Stimulated activated CD4-positive, alpha-beta T cell treated with anti-CD3 and anti-CD28 coated beads, Interleukin-4, amount 100 ng/mL, for 1 hour (primary cell): ENCODE measurements around the gene BEGAIN.

Source experiments
- DNase-seq: peaks from one replicate; pipeline ENCODE4 v3.0.0-alpha.2; 2020

BEGAIN gene

DNA sequence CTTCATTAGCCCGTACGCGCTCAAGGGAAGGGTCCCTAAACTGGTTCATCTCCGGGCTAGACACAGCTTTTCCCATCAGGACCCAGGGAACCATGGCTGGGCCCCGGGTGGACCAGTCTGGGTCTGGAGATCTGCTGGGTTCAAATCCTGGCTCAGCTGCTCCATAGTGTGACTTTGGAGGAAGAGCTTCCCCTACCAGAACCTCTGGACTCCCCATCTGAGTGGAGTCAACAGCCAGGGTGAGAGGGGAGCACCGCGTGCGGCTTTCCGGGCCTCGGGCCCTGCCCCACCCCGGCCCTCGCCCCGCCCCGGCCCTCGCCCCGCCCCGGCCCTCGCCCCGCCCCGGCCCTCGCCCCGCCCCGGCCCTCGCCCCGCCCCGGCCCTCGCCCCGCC, 41.2 kb downstream of the BEGAIN start:
- DNase-seq = no peak

DNA sequence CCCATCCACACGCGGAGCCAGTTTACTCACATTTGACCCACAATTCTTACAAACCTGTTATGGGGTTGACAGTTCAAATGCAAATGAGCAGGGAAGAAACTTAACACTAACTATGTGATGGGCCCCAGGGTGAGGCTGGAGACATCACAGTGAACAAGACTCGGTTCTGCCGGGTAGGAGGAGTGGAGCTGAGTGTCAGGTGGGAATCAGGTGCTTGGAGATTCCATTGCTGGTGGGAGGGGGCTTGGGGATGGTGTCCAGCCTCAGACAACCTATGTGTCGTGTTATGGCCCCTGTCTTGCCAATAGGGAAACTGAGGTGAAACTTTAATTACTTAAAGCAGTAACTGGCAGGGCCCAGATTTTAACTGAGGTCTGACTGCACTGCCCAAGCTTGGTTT, 41.9 kb downstream of the BEGAIN start:
- DNase-seq = no peak

DNA sequence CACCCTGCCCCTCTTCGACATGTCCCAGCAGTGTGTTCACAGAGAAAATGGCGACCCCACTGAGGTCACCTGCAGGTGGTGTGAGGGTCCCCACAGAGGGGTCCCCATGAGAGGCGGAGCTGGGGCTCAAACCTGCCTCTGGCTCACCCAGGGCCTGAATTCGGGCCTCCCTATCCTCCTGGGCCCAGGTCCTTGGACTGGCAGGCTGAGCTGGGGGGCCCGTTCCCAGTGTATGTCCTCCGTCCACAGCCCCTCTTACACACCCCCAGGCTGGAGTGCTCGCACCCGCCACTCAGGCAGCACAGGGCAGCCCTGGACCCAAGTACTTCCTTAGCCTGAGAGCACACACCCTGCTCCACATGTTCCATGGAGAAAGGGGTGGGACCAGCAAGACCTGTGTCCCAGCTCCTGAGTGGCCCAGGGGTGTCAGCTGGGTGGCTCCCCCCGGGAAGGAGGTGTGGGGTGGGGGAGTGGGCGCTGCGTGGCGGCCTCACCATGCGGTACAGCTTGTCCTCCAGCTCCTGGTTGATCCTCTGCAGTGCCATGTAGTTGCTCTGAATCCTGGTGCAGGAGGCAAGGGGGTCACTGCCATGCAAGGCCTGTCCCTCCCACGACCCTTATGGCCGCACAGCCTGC, 42.6 kb downstream of the BEGAIN start:
- DNase-seq = no peak

DNA sequence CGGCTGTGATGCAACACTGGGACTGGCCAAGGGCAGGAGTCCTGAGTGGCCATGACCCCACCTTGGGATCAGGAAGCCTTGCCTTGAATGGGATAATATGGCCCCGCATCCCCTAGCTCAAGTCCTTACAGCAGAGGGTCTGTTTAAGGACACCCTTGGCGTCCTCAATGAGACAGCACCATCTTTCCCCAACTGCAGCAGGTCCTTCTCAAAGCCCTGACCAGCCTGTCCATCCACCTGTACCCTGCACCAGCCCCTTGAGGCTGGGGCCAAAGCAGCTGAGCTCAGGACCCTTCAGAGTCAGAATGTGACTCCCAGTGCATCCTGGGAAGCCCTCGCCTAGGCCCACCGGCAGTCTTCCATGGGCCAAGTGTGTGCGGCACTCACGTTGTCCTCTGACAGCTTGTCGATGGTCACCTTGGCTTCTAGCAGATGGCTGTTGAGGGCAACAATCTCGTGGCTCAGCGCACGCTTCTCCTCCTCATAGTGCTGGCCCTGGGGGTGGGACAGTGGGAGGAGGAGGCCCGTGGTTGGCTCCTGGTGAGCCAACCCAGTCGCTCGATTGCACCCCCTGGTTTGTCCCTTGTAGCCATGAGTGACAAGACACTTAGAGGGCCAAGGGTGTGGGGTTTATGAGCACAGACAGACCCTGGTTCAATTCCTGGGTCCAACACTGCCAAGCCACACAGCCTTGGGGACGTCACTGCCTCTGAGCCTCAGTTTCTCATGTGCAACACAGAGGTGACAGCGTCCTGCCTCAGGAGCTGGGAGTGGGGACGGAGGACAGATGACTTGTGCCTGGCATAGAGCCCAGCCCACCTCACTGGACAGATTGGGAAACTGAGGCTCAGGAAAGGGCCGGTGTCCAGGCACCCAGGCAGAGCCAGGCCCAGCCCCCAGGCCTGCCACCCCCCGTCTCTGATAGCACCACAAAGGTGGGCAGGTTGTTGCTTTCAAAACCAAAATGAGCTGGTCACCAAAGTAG, 43.5 kb downstream of the BEGAIN start:
- no peak for DNase-seq

DNA sequence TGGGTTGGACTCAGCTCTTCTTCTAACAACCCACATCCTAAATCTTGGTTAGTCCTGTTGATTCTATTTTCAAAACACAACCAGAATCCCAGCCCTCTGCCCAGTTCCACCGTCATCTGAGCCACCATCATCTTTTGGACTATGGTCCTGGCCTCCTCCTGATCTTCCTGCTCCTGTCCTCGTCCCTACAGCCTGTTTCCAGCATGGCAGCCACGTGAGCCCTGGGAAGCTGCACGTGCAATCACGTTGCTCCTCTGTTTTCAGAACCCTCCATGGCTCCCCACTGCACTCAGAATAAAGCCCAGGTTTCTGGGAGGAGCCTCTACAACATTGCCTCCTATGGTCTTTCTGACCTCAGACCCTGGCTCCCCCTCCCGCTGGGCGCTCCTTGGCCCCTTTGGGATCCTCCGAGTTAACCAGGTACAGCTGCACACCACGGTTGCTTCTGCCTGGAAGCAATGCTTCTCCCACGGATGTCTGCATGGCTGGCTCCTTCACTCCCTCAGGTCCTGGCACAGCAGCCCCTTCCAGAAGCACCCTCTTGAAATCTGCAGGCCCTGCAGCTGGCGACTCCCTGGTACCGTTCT, 44.5 kb downstream of the BEGAIN start:
- DNase-seq = no peak

DNA sequence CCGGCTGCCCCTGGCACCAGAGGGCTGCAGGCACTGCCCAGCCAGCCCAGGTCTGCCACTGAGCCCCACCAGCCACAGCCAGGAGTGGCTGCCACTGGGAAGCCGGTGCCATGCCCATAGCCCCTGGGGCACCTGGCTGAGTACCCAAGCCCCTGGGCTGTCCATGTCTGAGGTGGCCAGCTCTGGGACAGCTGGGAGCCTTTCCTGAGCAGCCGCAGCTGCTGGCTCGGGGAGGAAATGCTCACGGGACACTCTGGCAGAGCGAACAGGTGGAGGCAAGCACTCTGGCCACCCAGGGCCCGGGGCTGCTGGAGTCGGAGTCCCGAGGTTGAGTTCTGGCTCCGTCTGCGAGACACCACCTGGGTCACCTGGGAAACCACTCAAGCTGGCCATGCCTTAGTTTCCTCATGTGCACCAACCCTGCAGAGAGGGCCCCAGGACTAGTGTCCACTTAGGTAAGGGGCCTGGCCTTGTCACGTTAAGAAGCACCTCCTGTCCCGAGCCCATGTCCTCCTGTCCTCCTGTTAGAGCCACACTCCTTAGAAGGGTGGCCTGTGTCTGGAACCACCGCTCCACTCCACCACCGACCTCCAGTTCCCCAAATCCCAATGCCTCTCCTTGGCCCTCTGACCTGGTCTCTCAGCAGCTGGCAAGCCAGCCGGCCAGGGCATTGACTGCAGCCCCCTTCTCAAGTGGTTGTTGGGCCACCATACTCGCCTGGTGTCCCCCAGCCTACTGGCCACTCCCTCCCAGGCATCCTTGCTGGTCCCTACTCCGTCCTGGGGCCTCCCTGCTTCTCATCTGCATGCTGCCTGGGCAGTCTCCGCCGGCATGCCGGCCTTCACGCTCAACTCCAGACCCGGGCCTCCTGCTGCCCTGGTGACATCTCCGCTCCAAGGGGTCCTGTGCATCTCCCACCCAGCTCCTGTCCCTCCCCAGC, 45.3 kb downstream of the BEGAIN start:
- DNase-seq = no peak

DNA sequence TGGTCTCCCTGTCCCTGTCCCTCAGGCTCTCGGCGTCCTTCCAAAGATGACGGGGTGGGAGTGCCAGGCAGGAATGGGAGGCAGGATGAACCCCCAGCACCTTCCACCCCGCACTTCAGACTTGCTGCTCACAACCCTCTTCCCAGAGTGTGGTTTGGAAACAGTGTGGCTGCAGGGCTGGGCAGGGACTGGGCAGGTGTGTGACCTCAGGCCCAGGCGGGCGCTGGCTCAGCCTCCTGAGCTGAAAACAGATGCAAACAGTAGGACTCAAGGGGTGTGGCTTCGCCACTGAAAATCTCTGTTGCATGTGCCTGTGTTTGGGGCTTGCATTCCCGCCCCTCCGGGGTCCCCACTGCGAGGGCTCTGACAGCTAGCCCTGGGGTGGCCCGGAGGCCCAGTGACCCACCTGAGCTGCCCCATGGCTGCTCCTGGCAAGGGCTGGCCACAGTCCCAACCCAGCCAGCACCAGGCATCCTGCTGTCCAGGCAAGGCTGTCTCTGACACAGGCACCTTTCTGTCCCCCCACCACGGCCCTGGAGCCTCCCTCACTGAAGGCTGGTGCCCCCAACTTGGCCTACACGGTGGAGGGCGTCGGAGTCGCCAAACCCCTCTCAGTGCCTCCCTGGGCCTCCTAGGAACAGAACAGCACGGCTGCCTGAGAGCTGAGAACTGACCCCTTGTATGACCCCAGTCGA, 46.1 kb downstream of the BEGAIN start:
- no peak for DNase-seq

DNA sequence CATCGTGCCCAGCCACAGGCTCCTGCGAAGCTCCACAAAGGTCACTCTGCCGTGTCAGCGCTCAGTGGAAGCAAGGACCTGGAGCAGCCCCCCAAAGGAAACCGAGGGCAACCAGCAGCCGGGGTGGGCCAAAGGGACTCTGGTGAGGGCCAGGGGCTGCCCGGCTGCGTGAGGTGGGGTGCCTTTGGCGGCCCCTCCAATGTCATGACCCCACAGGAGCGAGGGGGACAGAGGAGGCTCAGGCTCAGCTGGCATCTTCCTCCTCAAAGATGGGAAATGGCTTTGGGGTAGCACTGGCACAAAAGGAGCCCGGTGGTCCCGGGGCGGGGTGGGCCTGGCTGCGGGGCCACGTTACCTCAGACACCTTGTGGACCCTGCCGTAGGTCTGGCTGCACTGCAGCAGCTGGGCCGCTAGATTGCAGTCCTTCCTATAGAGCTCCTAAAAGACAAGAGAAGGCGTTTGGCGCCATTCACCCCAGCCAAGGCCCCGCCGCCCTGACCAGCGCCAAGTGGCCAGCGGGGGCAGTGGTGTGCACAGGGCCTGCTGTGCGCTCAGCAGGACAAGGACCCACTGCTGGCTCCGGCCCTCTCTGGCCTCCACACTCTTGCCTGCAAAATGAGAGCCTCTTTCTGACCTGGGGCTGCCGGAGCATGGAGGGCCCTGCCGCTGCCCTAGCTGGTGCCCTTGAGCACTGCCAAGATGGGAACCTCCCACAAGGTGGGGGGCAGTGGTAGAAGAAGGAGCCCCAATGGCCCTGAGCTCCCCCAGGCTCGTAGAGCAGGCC, 46.9 kb downstream of the BEGAIN start:
- DNase-seq = no peak

DNA sequence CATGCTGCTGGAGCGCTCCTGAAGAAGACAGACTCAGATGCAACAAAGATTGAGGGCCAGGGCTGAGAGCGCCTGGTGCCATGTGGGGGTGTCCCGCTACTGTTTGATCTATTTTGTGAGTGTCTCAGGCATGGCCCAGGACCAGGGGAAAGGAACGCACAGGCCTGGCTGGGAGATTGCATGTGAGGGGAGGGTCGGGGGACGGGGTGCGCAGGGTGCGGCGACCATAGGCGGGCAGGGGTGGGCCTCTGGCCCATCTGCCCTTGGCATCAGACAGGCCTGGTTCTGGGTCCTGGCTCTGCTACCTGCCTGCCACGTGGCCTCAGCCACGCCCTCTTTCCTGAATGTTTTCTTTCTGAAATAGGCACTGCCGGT, 47.5 kb downstream of the BEGAIN start:
- no peak for DNase-seq

DNA sequence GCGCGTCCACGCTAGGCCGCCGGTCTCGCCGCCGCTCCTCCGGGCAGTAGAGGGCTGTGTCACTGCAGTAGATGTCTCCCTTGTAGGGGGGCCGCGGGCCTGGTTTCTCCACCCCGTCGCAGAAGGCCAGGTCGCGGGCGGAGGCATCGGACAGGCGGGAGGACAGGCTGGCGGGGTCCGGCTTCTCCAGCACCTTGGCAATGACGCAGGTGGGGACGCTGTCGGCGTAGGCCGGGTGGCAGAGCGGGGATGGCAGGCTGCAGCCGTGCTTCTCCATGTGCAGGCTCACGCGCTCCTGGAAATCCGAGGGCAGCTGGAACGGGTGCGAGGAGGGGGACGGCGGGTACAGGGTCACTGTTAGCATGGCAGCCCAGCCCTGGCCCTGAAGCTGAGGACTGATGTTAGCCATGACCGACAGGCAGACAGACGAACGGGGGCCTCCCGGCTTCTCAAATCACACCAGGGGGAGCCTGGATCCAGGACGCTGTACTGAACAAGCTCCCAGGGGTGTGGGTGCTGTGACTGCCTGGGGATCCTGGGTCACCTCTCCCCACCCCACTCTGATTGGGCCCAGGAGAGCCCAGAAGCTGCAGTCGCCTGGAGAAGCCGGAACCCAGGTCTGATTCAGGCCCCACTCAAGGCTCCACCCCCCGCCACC, 48.1 kb downstream of the BEGAIN start:
- no peak for DNase-seq

DNA sequence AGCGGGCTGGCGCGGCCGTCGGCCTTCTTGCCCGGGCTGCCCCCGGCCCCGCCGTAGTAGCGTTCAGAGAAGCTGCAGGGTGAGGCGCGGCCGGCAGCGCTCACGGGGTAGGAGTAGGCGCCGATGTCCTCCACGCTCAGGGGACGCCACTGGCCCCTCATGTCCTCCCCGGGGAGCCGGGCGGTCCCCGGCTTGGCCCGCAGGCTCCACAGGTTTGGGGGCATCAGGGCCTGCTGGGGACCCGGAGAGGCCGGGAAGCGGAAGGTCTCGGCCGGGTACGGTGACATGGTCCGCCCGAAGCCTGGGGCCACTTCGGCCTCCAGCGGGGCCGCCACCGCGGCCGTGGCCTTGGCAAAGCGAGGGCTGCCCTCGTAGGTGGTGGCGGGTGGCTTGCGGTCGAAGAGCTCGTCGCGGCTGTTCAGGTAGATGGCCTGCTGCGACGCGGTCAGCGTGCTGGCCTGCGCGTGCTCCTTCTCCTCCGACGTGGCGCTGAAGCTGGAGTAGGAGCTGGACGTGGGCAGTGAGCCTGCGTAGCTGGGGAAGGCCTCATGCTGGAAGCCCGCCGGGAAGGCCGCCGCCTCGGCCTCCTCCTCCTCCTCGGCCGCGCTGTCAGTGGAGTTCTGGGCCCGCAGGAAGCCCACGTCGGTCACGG, 48.7 kb downstream of the BEGAIN start:
- DNase-seq = peak; percentile 1

DNA sequence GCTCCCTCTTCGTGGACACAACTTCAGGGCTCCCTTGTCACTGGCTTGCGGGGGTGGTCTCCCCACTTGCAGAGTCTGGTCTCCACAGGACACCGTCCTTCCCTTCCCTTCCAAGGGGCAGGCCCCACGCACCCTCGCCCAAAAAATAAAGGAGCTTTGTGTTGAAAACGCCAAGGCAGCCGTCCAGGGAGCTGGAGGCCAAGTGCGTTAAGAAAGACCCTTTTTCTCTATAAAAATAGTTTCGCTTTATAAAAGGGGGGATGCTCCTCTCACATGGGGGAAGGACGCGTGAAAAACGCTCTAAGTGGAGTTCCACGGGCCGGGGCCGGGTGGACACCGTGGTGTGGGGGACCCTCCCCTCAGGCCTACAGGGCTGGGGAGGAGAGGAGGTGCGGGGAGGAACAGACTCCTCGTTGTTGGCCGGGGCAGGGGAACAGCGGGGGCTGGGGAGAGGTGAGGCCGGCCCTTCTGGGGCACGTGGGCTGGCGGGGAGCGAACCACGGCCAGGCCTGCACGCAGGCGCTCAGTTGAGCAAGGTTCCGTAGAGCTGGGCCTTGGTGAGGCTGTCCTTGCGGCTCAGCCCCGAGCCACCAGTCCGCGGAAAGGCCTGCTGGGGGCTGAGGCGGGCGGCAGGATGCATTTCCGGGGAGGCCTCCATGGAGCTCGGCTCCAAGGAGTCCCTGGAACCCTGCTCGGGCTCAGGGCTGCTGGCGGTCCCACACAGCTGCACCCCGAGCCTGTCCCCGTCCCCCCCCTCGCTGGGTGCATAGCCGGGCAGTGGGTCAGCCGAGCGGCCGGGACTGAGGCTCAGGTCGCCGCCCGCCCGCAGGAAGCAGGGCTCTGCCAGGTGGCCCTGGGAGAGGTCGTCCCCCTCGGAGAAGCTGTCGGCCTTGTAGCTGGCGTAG, 49.5 kb downstream of the BEGAIN start:
- peak; percentile 0 for DNase-seq

DNA sequence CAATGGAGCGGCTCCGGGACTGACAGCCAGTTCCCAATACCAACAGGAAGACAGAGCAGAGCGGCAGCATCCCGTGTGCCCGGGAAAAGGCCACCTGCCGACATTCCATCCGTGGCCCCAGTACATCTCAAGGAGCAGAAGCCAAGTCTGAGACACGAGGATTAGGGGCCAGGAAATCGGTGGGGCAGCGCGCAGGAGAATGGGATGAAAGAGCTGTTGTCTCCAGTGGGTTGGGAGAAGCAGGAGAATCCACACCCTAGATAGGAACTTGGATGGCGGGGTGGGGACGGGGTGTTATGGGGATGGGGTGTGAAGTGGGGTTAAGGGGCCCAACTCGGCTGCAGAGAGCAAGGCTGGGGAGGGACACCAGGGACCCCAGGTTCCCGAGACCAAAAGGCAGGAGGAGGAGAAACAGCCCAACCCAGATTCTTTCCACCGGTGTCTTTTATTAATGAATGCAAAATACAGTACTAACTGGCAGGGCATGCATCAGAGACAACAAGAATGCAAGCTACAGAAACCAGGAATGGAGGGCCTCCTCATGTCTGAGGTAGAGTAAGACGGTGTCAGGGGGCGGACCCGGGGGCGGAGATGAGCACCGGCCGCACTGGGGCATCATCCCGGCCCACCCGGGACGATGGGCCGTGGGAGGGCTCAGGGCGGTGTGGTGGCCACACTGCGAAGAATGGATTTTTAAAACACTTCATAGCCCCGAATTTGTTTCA, 50.3 kb downstream of the BEGAIN start:
- no peak for DNase-seq

DNA sequence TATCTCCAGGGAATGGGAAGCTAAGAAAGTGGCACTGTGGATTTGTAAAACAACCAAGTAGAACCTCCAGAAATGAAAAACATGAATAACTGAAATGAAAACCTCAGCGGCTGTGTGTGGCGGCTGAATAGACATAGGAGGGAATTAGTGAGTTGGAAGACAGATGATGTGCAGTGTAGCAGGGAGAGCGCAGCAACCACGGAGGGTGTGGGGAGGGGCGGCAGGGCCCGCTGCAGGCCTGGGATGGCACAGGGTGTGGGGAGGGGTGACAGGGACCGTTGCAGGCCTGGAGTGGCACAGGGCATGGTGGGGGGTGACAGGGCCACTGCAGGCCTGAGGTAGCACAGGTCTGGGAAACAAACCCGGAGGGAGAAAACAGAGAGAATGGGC, 51.1 kb downstream of the BEGAIN start:
- no peak for DNase-seq

DNA sequence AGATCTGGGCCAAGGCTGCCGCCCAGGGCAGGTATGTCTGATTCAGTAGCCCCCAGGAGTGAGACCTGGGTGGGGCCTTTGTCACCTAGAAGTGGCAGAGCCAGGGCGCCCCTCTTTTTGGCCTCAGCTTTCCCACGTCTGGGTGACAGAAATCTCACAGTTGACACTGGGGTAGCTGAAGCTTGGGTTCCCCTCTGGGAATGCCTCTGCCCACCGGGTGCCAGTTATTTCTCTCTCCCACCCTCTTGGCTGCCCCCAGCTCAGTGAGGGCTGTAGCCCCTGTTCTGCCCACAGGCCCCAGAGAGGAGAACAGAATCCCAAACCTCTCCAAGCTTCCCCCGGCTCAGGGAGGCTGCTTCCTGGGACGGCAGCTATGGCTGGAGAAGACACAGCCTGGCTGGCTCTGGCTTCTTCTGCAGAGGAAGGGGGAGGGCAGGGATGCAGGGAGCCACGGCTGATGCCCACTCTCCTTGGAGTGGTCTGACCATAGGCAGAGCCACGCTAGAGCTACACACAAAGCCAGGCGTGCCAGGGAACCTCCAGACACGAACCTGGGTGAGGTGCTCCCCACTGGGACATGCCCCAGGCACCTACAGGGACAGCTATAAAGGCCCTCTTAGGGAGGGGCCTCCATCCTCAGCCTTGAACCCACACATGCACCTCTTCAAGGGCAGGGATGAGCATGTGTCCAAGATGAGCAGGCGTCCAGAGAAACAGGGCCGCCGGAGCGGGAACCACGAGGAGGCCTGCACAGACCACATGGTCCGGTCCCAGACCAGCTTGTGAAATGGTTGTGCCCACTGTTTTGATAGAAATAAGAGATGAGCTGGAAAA, 51.7 kb downstream of the BEGAIN start:
- no peak for DNase-seq

DNA sequence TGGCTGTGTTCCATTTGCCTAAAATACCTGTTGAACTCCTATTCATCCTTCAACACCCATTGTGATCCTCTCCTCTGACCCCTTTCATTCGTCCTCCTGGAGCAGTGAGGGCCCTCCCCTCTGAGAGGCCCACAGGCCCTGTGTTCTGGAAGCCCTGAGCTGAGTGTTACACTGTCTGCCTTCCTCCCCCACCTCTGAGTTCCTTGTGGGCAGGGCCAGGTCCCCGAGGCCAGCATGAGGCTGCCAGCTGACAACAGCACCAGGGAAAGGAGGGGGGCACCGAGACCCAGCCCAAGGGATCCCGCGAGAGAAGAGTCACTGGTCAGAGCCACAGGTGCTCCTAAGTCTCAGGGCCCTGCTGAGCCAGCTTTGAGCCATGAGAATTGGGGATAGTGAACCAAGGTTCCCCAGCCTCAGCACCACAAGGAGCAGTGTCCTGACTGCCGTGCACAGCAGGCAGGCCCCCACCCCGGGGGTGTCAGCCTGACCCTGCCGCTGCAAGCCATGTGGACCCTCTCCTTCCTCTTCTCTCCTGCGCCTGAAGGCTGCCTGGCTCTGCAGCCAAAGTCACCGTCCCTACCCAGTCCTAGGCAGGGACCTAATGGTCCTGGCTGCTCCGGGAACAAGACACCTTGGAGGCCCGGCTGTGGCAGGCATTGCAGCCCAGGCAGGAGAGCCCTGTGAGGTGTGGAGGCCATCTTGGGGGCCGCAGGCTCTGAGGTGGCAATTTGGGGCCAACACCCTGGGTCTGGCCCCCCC, 52.5 kb downstream of the BEGAIN start:
- DNase-seq = no peak
